Heart left ventricle (tissue), 16 donors: ENCODE measurements around the gene CCSER1. TPM values are rescaled to one million over a fixed set of nuclear protein-coding genes. Genes with fewer than 3 reads are reported as not detected.

Experiments
- ATAC-seq, 4 donors: fragments of 200-7000 bp; cut with Tn5 transposase; one replicate each; pipeline ENCODE4 v1.9.1; 2020 to 2022; ENCODE audit warnings: moderate library complexity in 4 of 4, mild to moderate bottlenecking in 3 of 4, moderate number of reproducible peaks in 1 of 4
- DNase-seq, 5 donors: peaks; one replicate each; pipeline ENCODE4 v3.0.0-alpha.2; 2020
- H3K27ac ChIP-seq, 12 donors: fragments of 200-600 bp; sonication (generic) in 4 of 12; one replicate each; pipeline versions ENCODE4 v1.5.0 to v1.8.0; 2016 to 2022; ENCODE audit warnings: mild to moderate bottlenecking in 2 of 12
- H3K27me3 ChIP-seq, 9 donors: fragments of 200-600 bp; sonication (generic) in 2 of 9; one replicate each; pipeline versions ENCODE4 v1.5.1 to v1.8.0; 2016 to 2022; ENCODE audit warnings: mild to moderate bottlenecking in 3 of 9
- H3K36me3 ChIP-seq, 9 donors: fragments of 200-600 bp; sonication (generic) in 2 of 9; one replicate each; pipeline versions ENCODE4 v1.5.0 to v1.8.0; 2018 to 2022; ENCODE audit warnings: mild to moderate bottlenecking in 2 of 9
- H3K4me1 ChIP-seq, 12 donors: fragments of 200-600 bp; sonication (generic) in 4 of 12; one replicate each; pipeline versions ENCODE4 v1.5.0 to v1.8.0; 2016 to 2022; ENCODE audit warnings: mild to moderate bottlenecking in 3 of 12
- H3K4me3 ChIP-seq, 12 donors: fragments of 200-600 bp; sonication (generic) in 4 of 12; one replicate each; pipeline versions ENCODE4 v1.5.0 to v1.8.0; 2017 to 2022; ENCODE audit warnings: mild to moderate bottlenecking in 9 of 12, moderate library complexity in 4 of 12
- H3K9me3 ChIP-seq, 12 donors: fragments of 200-600 bp; sonication (generic) in 4 of 12; one replicate each; pipeline versions ENCODE4 v1.5.0 to v1.8.0; 2016 to 2022; ENCODE audit warnings: mild to moderate bottlenecking in 1 of 12
- POLR2A ChIP-seq, 2 donors: fragments of 450-650 bp; IDR thresholded peaks; one replicate each; pipeline ENCODE4 v1.6.1; 2017; ENCODE audit warnings: antibody characterized with exemption in 2 of 2, mild to moderate bottlenecking in 2 of 2, moderate library complexity in 2 of 2
- WGBS, 4 donors: extraction: QIAGEN DNeasy Blood & Tissue Kit in 2 of 4; methylation state at CpG; one replicate each; pipeline versions ENCODE4 v1.1.5 to v1.1.7; 2013 to 2018; 5-methylcytosine and 5-hydroxymethylcytosine counted together
- intact Hi-C, 10 donors: fragments of 100-400 bp; cut with DNase I; formaldehyde crosslinking; loops; one replicate each; pipeline versions ENCODE4 v1.11.1 to v1.14.2; 2022
- polyA plus RNA-seq, 2 donors: library from polyadenylated mRNA; stranded (reverse); fragments of 200-250 nt; gene quantifications; one replicate each; pipeline ENCODE4 v1.2.3, GENCODE V29; 2013
- total RNA-seq, 9 donors: library from RNA; depleted of rRNA in 2 of 9; stranded (reverse); fragments of >200 nt in 2 of 9; fragmentation: NEBNext Ultra II Directional in 3 of 9; extraction: Animal tissue kit (Norgen Biotek cat#: 25700) in 3 of 9; gene quantifications; one replicate each; pipeline versions ENCODE4 v1.1.0 to v1.2.4, GENCODE V29; 2016 to 2023
- TF ChIP-seq, protein P1 (sequence below), 12 donors: fragments of 200-600 bp; sonication (generic) in 4 of 12; IDR thresholded peaks; one replicate each; pipeline versions ENCODE4 v1.5.0 to v1.8.0; 2018 to 2022; ENCODE audit warnings: antibody characterized with exemption in 12 of 12, mild to moderate bottlenecking in 5 of 12
- donor health status: ischemic (EF 13 %, LVEDD 7.1; RV severe dilation, severe dysfunction).
- donor health status: healthy with polysubstance abuse.
- donor health status: DM: no; HTN: yes; CAD: no.
- donor health status: DM: no; HTN: no; CAD: no.
- donor health status: ischemic (EF 25% LVEDD 6.9; RV normal size, moderate dysfunction).
- donor health status: ischemic (EF 25% LVEDD 5.7; RV mildly dilated, moderate dysfunction).
- donor health status: healthy.
- donor health status: DM: yes; HTN: yes; CAD: no.
- donor health status: ischemic (EF 35%, LVEDD 5.7; RV mildly dilated, moderate dysfunction).
- donor health status: nonischemic (EF 11% LVEDD 7.7; RV severe dilation, severe dysfunction).
- donor health status: DM: yes; HTN: yes; CAD: no.
- donor health status: PGD.
- donor health status: ischemic (EF 29% LVEDD 5.4; RV normal size, mild dysfunction).
- donor health status: nonischemic (EF 23%, LVEDD 6.1; RV moderate dilation, normal function).

CCSER1 gene
- total and polyA plus RNA-seq, 11 donors: 2.5 to 15.8 (median 12.2) TPM

DNA sequence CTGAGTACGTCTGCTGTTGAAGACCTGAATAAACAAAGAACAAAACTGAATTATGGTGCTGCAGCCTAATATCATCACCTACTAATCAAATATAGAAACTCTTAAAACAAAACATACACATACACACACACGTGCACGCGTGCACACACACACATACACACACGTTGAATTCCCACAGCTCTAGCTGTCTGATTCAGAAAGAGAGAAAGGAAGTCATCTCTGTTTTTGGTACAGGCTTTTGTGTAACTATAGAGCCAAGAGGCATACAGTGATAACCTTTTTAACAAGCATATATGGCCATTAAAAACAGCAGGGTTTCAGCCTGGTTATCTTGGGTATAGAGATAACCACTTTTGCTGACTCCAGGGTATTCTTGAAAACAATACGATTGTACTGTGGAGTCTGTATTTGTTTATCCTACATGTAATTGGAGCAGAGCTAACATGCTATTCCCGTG, 823.2 kb downstream of the CCSER1 start:
- Histone ChIP-seq H3K27me3 (no peaks in the 10 kb centered on the region), H3K4me3 (no peak overlapping the region), H3K4me1 (no peaks in the 10 kb centered on the region), H3K9me3 (no peaks in the 10 kb centered on the region), H3K27ac (no peak overlapping the region), H3K36me3 (no peaks in the 10 kb centered on the region)
- ATAC-seq (no peak), DNase-seq (no peak)
- intact Hi-C loops: no loop called here
- 29 to 42% (median 35%) methylated on average over 7 of the region's 7 CpGs for WGBS, 4 donors
- TF ChIP-seq, protein P1, sequence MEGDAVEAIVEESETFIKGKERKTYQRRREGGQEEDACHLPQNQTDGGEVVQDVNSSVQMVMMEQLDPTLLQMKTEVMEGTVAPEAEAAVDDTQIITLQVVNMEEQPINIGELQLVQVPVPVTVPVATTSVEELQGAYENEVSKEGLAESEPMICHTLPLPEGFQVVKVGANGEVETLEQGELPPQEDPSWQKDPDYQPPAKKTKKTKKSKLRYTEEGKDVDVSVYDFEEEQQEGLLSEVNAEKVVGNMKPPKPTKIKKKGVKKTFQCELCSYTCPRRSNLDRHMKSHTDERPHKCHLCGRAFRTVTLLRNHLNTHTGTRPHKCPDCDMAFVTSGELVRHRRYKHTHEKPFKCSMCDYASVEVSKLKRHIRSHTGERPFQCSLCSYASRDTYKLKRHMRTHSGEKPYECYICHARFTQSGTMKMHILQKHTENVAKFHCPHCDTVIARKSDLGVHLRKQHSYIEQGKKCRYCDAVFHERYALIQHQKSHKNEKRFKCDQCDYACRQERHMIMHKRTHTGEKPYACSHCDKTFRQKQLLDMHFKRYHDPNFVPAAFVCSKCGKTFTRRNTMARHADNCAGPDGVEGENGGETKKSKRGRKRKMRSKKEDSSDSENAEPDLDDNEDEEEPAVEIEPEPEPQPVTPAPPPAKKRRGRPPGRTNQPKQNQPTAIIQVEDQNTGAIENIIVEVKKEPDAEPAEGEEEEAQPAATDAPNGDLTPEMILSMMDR (IDR thresholded peaks at IDR 0.05): no peak
- no peak for TF ChIP-seq POLR2A (IDR thresholded peaks at IDR 0.05)

GRCh38 chr4:90951037-90951436, 823.8 kb downstream of the CCSER1 start:
- no peak for DNase-seq
- H3K27me3 ChIP-seq: no peaks in the 10 kb centered on the region
- intact Hi-C loops: no loop called here
- H3K36me3 ChIP-seq: no peaks in the 10 kb centered on the region
- H3K4me1 ChIP-seq: no peaks in the 10 kb centered on the region
- H3K4me3 ChIP-seq: no peak overlapping the region
- H3K9me3 ChIP-seq: no peaks in the 10 kb centered on the region
- WGBS, 4 donors: 35 to 54% (median 48%) methylated on average over 2 of the region's 2 CpGs
- TF ChIP-seq, protein P1 (IDR thresholded peaks at IDR 0.05): no peak
- no peak for TF ChIP-seq POLR2A (IDR thresholded peaks at IDR 0.05)
- no peak overlapping the region for H3K27ac ChIP-seq
- ATAC-seq: no peak

DNA sequence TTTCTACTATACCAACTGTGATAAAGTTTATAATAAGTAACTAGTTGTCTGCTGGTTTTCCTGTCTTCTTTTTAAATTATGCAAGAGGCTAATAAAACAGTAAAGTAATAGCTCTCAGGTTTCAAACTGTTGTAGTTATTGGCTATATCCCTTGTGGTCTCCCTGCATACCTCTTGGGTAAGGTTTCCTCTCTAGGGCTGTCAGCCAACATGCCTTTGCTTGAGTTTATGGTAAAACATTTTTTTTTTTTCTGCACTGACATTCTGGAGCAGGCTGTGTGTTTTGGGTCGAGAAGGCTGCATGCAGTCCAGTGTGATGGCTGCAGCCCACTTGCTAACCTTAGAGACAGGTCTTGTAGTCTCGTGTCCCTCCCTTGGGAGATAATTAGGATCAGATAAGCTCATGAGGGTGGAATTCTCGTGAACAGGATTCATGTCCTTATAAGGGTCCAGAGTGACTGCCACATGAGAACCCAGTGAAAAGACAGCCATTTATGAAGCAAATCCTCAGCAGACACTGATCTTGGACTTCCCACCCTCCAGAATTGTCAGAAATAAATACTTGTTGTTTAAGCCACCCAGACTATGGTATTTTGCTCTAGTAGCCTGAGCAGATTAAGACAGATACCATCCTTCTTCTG, 831.2 kb downstream of the CCSER1 start:
- Histone ChIP-seq H3K27me3 (no peaks in the 10 kb centered on the region), H3K27ac (no peak overlapping the region), H3K9me3 (no peaks in the 10 kb centered on the region), H3K4me1 (no peaks in the 10 kb centered on the region), H3K36me3 (no peaks in the 10 kb centered on the region), H3K4me3 (no peak overlapping the region)
- TF ChIP-seq, protein P1 (IDR thresholded peaks at IDR 0.05): no peak
- TF ChIP-seq POLR2A (IDR thresholded peaks at IDR 0.05): no peak
- ATAC-seq: no peak
- intact Hi-C loops: no loop called here
- no peak for DNase-seq
- WGBS, 4 donors: 42 to 57% (median 44%) methylated on average over 3 of the region's 3 CpGs

DNA sequence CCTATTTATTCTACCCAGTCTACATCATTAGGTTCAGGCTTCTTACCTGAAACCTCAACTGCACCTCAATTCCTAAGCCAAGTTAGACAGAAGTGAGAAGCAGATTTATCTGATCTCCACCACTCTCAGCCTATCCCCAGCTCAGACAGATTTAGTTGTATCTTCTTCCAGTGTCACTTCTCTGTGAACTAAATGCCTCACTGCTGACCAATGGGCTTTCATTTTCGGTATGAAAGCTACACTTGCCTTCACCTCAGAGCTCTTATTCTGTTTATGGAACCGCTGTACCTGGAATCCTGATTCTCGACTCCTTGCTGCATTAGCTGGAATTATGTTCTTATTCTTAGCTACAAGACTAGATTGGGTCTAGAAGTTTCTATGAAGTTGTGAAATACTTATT, 833.2 kb downstream of the CCSER1 start:
- H3K4me3 ChIP-seq: no peak overlapping the region
- DNase-seq (no peak), ATAC-seq (no peak)
- 86 to 88% (median 87%) methylated on average over 3 of the region's 3 CpGs for WGBS, 4 donors
- no peaks in the 10 kb centered on the region for H3K36me3 ChIP-seq
- intact Hi-C loops: no loop called here
- TF ChIP-seq, protein P1 (IDR thresholded peaks at IDR 0.05): no peak
- TF ChIP-seq POLR2A (IDR thresholded peaks at IDR 0.05): no peak
- no peaks in the 10 kb centered on the region for H3K27me3 ChIP-seq
- H3K9me3 ChIP-seq: no peaks in the 10 kb centered on the region
- H3K4me1 ChIP-seq: no peaks in the 10 kb centered on the region
- H3K27ac ChIP-seq: no peak overlapping the region
